GM12801 (cell line): ENCODE measurements around the gene PCGF1.

ENCODE experiments used
- CTCF ChIP-seq: IDR thresholded peaks from one replicate; pipeline ENCODE4 v1.5.1; 2011; ENCODE audit warnings: control low read depth; ENCODE audit not compliant: insufficient read length; ENCODE audit errors: extremely low read depth

PCGF1 gene

GRCh38 chr2:74491648-74492544, 15.6 kb downstream of the PCGF1 start:
- TF ChIP-seq CTCF: no peak

- no peak for TF ChIP-seq CTCF
Observed at GRCh38 chr2:74489906-74490305, 17.6 kb downstream of the PCGF1 start.

GRCh38 chr2:74488643-74489481, 18.6 kb downstream of the PCGF1 start:
- TF ChIP-seq CTCF: no peak

GRCh38 chr2:74486141-74486540, 21.4 kb downstream of the PCGF1 start:
- no peak for TF ChIP-seq CTCF

- peak; percentile 48 for TF ChIP-seq CTCF
Observed at GRCh38 chr2:74482801-74483674, 24.5 kb downstream of the PCGF1 start, which contains the start of the genes CCDC142 and TTC31. TSS of gene CCDC142 (minus strand) at chr2:74482998. CDS start at chr2:74482837, 161 bp downstream. TSS of gene TTC31 (plus strand) at chr2:74483081. CDS start at chr2:74483096, 15 bp downstream.

GRCh38 chr2:74481961-74482800, 25.3 kb downstream of the PCGF1 start:
- TF ChIP-seq CTCF: no peak
